Measurements from ENCODE around the gene BACE1-AS.

DNA sequence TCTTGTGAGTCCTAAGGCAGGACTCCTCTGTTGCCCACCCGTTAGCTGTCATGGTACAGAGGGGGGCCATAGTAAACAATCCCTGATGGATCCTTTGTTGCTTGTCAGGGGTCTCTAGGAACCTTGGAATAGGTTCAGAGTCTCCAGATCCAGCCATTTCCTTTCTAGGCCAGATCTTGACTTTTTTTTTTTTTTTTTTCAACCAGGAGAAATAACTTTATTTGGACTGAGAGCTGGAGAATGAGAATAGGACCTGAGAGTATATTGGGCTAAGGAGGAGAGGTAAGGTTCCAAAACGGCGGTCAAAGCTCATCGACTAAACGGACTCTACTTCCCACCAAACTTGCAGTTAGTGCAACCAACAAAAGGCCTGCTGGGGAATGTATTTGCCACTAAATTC lies 44.3 kb downstream of the BACE1-AS start:
- TF ChIP-seq RNF2 (IDR thresholded peaks at IDR 0.05; ENCODE audit: borderline replicate concordance, low read depth, low read length, missing control alignments, poor library complexity, severe bottlenecking) (no peak), POLR2AphosphoS5 (IDR thresholded peaks at IDR 0.05; ENCODE audit: low read depth, low read length) (no peak), EZH2 (IDR thresholded peaks at IDR 0.05; ENCODE audit: low read depth, low read length, severe bottlenecking) (no peak), CTCF (IDR thresholded peaks at IDR 0.05; ENCODE audit: control extremely low read depth in 1 of 3, insufficient read depth in 1 of 3, low read depth in 1 of 3, low read length in 3 of 3) (no peak), POLR2A (IDR thresholded peaks at IDR 0.05; ENCODE audit: control extremely low read depth in 1 of 2, low read depth in 2 of 2, low read length in 2 of 2) (no peak), SP1 (IDR thresholded peaks at IDR 0.05; ENCODE audit: low read depth, low read length) (no peak), TEAD4 (IDR thresholded peaks at IDR 0.05; ENCODE audit: low read depth, low read length) (no peak), FOSL1 (IDR thresholded peaks at IDR 0.05; ENCODE audit: insufficient read depth, low read depth, low read length) (no peak), MAFK (IDR thresholded peaks at IDR 0.05; ENCODE audit: low read depth, low read length) (no peak), CEBPB (IDR thresholded peaks at IDR 0.05; ENCODE audit: low read depth, low read length) (no peak)
- TF ChIP-seq, protein P1, sequence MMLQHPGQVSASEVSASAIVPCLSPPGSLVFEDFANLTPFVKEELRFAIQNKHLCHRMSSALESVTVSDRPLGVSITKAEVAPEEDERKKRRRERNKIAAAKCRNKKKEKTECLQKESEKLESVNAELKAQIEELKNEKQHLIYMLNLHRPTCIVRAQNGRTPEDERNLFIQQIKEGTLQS (IDR thresholded peaks at IDR 0.05; ENCODE audit: insufficient read depth, low read depth, low read length): no peak
